HG03045 (cell line): Measurements from ENCODE around the gene FYCO1.

Experiments used
- ATAC-seq: cut with Tn5 transposase; IDR thresholded peaks from one replicate; pipeline ENCODE4 v1.9.1; 2021; ENCODE audit warnings: mild to moderate bottlenecking, moderate library complexity; ENCODE audit not compliant: unreplicated experiment

FYCO1 gene

DNA sequence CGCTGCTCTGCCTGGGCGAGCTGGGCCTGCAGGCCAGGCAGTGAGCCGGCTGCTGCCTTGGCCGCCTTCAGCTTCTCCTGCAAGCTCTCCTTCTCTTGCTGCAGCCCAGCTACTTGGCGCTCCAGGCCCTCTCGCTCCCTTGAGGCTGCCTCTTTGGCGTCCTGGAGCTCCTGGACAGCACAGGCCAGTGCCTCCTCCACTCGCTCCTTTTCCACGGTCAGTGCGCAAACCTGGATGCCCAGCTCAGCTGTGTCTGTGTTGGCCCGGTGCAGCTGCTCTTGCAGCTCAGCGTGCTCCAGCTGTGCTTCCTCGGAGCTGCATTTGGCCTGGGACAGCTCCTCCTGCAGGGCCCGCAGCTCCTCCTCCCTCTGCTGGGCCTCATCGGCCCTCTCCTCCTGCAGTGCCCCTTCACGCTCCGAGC lies 29.2 kb downstream of the FYCO1 start:
- ATAC-seq = no peak

DNA sequence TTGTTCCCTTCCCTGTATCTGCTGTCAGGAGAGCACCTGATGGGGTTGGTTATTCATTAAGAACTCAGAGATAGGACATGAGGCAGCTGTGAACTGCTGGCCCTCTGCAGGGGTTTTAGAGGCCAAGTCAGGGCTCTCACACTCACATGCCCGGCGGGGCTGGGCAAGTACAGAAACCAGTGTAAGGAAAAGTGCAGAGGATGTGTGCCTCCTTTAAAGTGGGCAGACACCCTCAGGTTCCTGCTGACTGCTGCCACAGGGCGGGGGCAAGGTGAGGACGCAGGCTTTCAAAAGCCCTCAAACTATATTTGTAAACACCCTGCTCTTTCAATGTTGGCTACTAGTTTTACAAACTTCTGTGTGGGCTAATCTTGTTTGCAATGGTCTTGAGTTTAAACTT lies 30.0 kb downstream of the FYCO1 start:
- ATAC-seq = no peak

DNA sequence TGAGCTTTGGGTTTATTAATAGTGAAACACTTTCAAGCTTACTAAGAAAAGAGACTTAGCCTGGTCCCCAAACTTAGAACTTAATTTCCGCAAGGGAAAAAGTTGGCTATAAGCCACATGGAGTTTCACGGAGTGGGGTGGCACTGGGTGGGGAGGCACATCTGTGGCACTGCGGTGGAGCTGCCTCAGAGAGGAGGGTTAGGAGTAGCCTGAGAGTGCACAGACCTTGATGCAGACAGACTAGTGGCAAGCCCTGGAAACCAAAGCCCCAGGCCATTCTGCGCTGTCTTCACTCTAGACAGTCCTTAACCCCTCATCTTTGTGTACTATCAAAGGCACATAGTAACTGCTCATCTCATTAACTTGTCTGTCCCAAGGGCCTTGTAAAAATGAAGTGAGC lies 30.4 kb downstream of the FYCO1 start:
- ATAC-seq = no peak

DNA sequence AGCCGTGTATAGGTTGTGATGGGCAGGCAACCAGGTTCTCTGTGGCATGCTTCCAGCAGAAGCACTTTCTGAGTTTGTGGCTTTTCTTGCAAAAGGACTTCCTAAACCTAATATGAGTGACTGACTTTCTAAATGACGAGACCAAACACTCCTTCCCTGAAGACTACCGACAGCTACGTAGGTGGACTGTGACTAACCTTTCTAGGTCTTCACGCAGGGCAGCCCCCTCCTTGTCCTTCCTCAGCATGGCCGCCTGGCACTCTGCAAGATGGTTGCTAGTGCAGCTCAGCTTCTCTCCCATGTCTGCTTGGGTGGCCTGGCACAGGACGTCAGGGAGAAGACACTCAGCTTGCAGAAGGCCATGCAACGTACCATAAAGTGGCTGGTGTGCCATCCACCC lies 31.5 kb downstream of the FYCO1 start:
- ATAC-seq = peak; percentile 58

DNA sequence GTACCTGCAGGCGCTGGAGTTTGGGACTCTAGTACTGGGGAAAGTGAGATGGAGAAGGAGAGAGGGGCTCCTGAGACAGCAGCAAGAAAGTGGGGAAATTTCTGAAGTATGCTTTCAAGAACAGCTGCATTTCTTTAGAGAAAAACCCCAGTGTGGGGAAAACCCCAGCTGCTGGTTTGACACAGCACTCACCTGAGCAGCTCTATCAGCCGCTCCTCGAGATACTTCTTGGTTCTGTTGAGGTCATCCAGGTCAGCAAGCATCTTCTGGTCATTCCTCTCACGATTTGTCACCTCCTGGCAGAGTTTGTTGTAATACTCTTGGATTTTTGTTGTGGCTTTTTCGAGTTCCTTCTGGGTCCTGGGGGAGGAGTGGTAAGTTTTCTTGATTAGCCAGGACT lies 33.6 kb downstream of the FYCO1 start:
- ATAC-seq = no peak

DNA sequence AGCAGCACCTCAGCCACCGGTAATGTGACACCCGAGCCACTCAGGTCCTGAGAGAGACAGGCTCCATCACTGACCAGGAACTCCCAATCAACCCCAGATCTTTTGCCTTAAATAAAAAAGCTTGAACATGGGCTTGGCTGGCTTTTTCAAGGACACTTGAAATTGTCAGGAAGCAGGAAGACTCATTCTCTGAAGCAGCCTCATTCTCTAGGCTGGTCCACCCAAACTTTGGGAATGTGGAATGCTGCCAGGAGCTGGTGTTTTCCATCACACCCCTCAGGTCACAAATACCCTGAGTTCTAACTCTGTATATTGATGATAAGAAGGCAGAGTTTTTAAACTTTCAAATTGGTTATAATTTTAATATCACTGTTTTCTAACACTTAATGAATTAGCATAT lies 35.3 kb downstream of the FYCO1 start:
- no peak for ATAC-seq

DNA sequence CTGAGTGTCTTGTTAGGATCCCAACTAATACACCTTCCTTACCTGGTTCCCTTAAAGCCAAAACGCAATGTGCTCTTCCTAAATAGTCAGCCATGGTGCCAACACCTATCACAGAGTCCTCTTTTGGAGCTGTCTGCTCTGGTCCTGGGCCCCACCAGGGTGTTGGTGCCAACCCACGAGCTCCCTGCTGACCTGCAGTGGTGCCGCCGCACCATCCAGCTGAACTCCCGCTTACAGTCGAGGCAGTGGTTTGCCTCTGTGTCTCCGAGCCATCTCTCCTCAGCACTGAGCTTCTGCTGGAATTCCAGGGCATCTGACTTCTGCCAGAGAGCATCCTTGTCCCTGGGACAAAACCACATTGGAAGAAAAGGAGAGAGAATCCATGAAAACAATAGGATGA lies 36.4 kb downstream of the FYCO1 start:
- ATAC-seq = no peak

DNA sequence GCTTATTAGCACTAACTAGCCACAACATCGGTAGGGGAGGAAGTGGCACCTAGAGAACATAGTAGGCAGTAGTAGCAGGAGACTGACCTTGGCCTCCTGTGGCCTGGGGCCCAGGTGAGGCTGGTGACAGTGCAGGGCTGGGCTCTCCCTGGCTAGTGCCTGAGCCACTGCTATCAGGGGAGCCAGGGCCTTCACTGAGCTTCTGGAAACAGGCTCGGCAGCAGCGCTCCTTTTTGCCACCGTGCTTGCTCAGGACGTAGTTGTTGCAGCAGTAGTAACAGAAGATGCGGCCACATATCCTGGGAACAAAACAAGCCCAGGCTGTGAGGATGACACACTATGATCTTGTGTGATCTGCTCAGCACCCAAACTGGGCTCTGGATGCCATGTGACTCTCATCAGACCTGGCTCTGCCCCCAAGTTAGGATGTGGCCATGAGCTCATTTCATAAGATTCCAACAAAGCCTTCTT lies 37.3 kb downstream of the FYCO1 start:
- ATAC-seq = no peak

DNA sequence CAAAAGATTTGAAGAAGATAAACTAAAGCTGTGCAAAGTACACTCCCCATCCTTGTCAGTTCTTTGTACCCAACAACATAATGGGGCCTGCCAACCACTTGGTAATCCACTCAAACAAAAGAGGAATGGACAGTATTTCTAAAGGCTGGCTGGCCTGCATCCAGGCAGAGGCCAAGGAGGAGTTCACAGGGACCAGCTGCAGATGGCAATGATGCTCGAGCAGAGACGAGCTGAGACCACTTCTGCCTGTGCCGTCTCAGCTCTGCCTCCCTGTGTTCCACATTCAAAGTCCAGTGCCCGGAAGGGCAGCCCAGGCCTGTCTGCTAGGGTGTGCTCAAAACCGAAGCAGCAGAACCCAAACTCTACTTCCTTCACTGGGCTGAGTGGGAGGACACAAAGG lies 38.0 kb downstream of the FYCO1 start:
- ATAC-seq = no peak

DNA sequence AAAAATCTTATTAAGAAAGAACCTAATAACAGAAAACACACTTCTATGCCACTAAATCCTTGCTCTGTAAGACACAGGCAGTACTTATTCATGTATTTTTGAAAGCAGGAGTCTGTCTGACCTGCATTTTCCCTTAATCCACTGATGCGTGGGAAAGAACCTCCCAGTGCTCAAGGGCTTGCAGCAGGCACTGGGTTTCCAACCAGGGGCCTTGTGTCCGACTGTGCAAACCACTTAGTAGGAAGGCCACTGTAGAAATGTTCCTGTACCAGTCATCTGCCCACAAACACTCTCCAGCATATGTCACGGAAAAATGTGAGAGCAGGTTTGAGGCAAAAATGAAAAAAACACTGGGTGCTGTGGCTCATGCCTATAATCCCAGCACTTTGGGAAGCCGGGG lies 39.9 kb downstream of the FYCO1 start:
- no peak for ATAC-seq

DNA sequence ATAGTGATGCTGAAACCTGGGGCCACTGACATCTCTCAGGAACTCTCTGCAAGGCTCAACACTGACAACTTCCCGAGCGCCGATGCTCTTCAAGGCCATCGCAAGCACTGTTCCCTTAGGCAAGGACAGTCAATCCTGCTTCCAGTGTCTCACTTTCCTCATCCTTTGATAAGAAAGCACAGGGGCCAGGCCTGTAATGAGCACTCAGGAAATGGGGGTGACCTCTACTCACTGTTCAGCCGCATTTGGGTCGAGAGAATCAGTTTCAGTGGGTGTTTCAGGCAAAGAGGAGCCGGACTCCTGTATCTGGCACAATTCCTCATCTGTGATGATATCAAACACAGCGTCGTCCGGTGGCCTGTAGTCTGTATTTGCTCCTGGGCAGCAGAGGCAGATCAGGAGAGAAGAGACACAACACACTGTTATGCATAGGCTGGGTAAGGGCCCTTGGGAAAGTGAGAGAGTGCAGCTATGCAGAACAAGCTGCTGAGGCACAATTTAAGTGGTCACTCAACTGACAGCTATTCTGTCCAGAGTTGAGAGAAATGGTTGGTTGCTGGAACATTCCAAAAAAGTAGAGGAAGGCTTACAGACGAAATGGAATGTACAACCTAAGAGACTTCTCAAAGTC lies 40.5 kb downstream of the FYCO1 start:
- no peak for ATAC-seq

DNA sequence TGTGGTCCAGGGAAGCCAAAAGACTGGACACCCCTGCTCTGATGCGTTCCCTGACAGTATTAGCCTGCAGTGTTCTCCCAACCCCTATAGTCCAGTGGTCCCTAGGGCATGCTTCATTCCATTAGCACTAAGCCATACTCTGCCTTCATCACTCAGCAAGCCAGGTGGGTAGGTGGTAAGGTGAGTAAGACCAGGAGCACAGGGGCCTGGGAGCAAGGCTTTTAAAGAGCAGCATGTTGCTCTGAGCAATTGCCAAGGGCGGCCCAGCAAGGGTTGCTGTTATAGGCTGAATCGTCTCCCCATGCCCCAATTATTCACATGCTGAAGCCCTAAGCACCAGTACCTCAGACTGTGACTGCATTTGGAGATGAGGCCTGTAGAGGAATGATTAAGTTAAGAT lies 41.3 kb downstream of the FYCO1 start:
- no peak for ATAC-seq

DNA sequence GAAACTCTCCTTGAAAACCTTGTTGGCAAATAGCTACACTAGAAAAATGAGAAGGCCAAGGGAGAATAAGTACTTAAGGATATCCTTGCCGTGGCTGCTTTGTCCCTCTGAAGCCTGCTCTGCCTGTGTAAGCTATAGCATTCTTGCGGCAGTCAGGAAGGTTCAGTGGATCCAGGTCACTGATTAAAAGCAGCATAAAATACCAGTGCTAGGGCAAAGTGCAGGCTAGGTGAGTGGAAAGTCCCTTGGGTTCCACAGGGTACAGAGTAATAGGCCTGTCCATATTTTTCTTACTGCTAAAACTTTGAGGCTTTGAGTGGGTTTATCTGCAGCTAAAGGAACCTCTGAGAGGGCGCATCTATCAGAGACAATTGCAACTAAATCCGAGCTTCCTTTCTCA lies 42.1 kb downstream of the FYCO1 start:
- no peak for ATAC-seq

DNA sequence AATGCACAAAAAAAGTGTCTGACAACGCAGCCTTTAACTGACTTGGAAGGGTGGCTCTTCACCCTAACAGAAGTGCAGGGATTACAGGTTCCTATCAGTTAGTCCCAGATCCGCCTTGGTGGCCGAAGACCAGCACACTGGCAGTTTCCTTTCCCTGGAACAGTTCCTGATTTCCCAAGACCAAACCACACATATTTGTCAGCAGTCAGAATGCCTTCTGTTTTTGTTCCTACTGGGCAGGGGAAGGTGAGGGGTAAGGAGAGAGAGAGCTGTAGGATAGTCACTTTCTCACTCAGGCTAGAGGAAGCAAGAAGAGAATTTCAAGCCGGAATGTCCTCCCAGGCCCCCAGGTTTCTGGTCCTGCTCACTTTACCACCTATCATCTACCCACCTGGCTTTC lies 43.2 kb downstream of the FYCO1 start:
- no peak for ATAC-seq

DNA sequence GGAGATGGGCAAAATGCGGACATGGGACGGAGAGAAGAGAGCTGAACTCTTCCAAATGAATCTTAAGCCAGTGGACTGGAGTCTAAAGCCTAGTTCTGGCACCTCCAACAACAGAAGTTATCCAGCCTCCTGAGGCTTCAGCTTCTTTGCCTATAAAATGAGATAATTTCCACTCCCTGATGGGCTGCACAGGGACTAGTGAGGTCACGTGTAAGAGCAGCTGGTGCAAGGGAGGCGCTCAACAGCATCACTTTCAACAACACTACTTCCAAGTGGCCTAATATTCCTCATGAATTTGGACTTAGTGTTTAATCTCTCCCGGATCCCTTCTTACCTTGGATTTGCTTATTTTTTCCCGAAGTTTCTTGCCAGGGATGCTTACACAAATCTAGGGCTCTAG lies 43.7 kb downstream of the FYCO1 start:
- no peak for ATAC-seq

DNA sequence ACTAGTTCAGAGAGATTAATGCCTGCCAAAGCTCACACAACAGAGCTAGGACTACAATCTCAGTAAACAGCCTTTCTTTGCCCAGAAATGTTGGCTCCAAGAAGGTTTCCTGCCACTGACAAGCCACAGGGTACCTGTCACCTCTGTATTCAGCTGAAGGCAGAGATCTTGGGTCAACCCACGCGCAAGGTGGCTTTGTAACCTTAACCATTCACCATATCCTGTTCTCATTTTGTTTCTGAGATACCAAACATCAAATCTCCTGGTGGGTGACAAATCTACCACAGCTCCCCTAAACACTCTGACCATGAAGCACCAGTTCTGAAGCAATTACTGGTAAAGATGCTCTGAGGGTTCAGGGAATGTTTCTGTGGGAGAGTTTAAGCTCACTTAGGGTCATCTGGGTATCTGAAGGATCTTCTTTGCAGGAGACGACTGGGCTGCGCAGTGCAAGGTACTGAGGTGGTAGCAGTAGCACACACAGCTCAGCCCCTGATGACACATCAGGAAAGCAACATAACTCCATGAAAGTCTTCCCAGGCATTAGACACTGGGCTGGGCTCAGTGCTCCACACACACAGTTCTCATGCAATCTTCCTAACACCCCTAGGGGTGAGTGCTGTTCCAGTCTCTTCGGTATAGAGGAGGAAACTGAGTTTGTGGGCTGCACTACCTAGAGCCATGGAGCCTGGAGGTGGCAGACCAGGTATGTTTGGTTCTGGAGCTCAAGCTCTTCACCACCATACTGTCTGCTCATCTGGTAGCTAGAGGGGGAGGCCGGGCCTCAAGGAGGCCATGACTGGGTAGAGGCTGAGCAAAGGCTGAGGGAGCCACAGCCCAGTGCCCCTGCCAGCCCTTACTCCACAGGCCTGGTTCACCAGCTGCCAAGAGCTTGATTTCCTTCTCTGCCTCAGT lies 44.7 kb downstream of the FYCO1 start:
- ATAC-seq = no peak

DNA sequence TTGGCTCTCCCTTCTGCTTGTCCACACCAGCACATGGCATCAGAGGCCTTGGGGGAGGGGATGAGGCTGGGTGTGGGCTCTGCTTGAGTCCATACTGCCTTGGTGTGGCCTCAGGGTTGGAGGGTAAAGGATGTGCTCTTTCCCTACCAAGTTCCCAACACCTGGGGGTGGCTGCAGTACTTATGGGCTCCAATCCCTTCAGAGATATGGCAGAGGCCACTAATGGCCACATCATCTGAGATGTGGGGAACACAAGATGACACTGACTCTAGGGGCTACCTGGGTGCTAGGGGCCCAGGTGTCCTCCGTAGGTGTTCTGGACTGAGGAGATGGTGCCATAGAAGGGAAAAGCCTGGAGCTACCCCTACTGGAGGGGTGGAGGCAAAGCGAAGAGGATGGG lies 45.5 kb downstream of the FYCO1 start:
- ATAC-seq = no peak

DNA sequence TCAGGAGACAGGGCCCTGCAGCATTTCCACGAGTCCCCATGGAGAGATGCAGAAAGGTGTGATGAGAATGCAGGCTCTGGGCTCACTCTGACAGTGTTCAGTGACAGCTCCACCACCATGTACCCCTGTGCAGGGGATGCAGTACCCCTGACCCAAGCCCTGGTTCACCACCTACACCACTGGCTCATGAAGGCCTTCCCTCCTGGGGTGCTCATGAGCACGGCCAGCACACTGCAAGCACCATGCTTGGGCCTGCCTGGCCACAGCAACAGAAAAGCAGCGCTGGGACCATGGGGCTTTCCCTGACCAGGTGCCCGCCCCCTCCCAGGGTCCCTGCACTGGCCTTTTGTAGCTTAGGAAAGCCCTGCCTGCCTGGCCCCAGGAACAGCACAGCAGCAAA lies 46.2 kb downstream of the FYCO1 start:
- ATAC-seq = no peak

DNA sequence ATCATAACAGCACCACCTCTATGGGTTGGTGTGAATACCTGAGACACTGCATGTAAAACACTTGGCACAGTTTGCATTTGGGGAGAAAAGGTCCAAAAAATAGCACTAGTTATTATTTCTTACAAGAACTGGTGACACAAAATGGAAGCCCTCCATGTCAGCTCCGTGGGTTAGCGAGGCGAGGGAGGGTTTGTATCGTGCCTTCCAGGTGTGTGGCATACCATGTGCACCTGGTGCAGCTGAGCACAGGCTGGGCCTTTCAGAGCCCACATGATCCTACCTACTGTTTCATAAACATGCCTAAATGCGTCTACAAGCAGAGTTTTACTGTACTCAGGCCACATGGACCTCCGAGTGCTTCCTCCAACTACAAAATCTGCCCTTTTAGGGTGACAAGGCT lies 46.7 kb downstream of the FYCO1 start:
- ATAC-seq = no peak

DNA sequence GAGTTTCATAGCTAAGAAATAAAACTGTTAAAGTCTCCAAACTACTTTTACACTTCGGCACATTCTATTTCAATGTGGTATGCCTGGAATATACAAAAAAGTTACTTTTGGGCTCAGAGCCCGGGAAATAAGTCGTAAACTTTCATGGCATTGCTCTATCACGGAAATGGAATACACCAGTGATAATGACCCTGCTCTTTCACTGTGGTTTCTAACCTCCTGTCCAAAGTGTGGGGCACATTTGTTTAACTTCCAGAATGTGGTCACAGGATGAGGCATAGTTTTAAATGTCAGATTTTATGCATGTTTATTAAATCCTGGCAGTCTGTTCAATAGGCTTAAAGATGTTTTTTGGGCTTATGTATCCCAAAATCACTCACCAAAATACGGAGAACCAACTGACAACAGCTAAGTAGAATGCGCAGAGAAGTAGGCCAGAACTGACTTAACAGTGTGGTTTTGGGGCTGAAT lies 47.3 kb downstream of the FYCO1 start:
- ATAC-seq = no peak

DNA sequence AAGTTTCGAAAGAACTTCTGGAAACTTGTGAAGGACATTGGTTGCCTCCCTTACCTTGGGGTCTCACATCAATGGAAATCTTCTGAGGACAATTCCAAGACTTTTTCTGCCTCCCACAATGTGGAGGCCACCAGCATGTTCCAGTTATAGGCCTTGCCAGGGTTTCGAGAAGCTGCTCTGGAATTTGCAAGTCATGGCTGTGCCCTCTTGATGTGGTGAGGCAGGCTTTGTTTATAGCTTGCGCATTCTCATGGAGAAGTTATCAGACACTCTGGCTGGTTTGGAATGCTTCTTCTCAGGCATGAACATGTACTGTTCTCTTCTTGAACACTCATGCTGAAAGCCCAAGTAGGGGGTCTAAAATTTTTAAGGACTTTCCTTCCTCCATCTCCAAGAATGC lies 48.3 kb downstream of the FYCO1 start:
- no peak for ATAC-seq

DNA sequence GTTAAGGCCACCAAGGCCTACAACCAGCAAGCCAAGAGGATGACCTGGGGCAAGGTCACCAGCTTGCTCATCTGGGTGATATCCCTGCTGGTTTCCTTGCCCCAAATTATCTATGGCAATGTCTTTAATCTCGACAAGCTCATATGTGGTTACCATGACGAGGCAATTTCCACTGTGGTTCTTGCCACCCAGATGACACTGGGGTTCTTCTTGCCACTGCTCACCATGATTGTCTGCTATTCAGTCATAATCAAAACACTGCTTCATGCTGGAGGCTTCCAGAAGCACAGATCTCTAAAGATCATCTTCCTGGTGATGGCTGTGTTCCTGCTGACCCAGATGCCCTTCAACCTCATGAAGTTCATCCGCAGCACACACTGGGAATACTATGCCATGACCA lies 48.7 kb downstream of the FYCO1 start:
- no peak for ATAC-seq
